NOMO-1 (cell line): ENCODE results near the gene VGLL3.
"Not testable (repeated sequence)": the region's sequence is repeated elsewhere in the genome, so short reads cannot be mapped to it uniquely, and the experiment has no call there.

Experiments
- DNase-seq, 2 experiments: peaks; one replicate each; lab custom pipeline; 2025; ENCODE audit not compliant: unreplicated experiment in 2 of 2; lab: John Stamatoyannopoulos, UW

VGLL3 gene

DNA sequence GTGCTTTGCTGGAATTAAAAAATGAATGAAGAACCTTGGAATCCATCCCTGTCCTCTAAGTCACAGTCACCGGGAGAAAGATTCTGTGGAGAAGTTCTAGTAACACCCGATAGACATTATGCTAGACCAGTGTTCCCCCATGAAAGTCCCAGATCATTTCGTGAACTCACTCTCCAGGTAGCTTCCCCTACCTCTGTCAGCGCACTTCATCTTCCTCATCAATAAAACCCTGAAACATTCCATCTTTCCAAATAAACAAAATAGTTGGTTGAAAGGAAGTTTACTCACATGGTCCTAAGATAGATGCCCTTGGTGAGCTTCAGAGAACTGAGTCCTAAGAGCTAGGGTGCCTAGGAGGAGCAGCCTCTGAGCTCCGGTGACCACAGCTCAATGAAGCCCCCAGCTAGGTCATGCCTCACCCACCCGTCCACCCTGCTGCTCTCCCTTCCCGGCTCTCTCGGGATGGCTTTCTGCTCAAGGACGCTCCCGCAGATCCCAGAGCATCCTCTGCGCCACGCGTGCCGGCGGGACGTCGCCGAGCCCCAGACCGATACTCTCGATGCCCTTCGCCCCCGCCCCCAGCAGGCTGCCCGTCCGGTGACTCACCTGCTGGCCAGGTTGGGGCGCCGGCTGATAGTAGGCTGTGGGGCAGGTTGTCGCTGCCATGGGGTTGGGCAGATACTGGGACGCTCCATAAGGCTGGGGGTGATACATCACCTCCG, 776 bp downstream of the VGLL3 start:
- DNase-seq: no peak

DNA sequence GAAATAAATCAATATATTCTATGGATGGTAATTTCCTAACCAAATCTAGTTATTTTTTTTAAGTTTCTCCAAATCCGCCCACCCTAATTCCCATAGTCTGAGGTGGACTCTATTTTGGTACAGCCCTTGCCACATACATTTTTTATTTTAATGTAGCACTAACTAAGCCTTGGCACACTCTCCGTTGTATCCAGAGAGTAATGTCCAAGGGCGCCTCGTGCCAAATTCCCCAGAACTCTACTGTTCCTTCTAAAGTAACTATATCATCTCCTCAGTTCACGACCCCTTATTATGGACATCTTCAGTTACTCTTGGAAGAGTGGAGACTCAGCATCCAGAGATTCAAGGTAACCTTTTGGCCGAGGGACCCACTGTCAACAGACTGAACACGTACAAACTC, 1.3 kb downstream of the VGLL3 start:
- no peak for DNase-seq

DNA sequence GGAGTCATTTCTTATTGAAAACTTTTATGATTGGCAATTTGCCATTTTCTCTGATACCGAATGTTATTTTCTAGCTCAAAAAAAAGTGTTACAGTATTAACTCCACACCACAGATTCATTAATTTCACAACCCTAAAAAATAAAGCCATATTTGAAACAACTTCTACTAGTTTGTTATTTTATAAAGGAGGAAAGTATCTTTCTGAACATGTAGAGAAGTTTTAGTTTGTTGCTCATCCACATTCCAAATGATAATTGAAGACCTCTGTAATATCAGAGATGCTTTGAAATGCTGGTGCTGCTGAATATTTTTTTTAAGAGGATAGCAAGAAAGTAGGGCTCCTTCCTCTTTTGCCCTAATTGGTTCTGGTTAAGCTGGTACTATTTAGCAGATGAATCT, 1.9 kb downstream of the VGLL3 start:
- DNase-seq: no peak

GRCh38 chr3:86988235-86988634, 2.7 kb downstream of the VGLL3 start:
- DNase-seq: no peak

GRCh38 chr3:86987421-86987715, 3.6 kb downstream of the VGLL3 start:
- no peak for DNase-seq

- DNase-seq: no peak
Measured at GRCh38 chr3:86986671-86987420, 4.1 kb downstream of the VGLL3 start.

- DNase-seq: no peak
Measured at GRCh38 chr3:86985181-86985826, 5.6 kb downstream of the VGLL3 start.

- no peak for DNase-seq
Measured at GRCh38 chr3:86984271-86984670, 6.7 kb downstream of the VGLL3 start.

DNA sequence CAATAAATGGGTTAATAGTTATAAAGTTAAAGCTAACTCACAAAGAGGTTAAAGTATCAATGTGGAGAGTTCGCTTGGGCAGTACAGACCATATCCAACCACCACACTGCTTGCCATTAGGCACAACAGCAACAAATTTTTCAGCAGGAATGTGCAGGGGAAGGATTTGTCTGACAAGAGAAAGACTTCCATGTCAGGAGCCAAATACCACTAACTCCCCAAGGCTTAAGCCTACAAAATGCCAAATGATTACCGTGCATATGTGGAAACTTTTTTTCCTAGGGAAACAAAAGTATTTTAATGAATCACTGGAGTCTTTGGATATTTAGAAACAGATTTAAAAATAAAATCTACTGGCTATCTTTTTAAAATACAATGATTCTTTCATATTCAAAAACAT, 8.1 kb downstream of the VGLL3 start:
- no peak for DNase-seq

GRCh38 chr3:86978111-86978551, 12.8 kb downstream of the VGLL3 start:
- DNase-seq: no peak

- no peak for DNase-seq
Measured at GRCh38 chr3:86976219-86976618, 14.7 kb downstream of the VGLL3 start.

- DNase-seq: not testable (repeated sequence)
Measured at GRCh38 chr3:86974177-86974576, 16.8 kb downstream of the VGLL3 start.

DNA sequence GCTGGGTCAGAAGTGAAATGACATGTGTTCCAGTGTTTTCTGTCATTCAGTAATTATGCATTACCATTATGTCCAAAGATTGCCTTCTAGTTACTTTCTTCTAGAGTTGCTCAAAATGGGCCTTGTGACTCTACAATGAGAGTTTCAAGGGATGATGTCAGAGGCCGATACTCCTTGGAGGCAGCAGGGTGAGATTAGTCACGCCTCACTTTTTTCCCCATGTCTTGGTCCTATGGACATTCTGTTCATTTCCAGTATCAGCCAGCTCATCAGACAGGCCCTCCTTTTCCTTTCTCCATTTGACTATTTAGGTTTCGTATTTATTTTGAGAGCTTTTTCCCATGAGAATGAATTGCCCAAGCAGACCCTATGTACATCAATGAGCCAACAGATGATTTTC, 17.5 kb downstream of the VGLL3 start:
- DNase-seq: no peak

- DNase-seq: peak; percentile 4 to 17
Measured at GRCh38 chr3:86969500-86970189, 21.3 kb downstream of the VGLL3 start.

- no peak for DNase-seq
Measured at GRCh38 chr3:86968244-86968932, 22.6 kb downstream of the VGLL3 start.

DNA sequence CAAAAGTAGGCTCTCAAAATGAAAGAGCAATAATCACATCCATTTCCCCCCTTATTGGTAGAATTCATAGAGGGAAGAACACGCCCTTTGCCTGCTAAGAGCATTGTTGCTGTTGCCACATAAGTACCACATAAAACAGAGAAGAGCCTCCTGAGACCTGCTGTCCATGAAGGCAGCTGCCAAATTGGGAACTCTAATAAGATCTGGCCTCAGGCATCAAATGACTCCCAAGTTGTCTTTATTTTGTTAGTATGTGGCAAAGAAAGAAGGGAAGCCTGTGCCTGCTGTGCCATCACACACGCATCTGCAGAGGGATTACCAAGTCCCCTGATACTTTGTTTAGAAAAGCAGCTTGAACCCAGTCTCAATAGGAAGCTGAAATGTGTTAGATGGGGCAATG, 23.9 kb downstream of the VGLL3 start:
- DNase-seq: no peak

DNA sequence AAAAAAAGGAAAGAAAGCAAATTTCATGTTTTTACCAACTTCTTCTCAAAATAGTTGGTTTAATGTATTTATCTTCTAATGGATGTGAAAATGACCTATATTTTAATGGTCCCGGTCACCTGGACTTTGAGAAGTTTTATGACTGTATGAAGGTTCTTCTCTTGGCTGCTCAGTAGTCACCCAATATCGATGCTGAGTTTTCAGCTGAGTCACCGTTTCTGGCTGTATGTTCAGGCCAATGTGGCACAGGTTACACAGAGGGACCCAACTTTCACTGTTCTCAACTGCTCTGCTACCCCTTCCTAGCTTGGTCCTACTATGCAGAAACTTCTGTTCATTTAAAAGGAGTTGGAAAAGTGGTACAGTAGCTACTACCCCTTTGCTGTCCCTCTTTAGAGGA, 25.8 kb downstream of the VGLL3 start:
- DNase-seq: no peak

DNA sequence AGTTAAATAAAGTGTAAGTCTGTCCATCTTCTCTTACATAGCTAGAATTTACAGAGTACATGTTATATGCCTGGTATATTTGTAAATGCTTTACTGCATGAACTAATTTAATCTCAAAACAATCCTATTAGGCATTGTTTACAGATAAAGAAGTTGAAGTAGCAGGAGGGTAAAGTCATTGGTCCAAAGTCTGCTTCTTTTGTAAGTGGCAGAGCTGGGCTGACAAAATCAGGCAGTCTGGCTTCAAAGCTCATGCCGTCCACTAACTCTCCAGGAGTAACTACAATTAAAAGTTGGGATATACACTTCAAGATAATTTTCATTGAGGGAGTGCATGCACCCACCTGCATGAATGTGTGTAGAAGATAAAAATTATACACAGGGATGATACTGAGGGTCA, 27.3 kb downstream of the VGLL3 start:
- no peak for DNase-seq

DNA sequence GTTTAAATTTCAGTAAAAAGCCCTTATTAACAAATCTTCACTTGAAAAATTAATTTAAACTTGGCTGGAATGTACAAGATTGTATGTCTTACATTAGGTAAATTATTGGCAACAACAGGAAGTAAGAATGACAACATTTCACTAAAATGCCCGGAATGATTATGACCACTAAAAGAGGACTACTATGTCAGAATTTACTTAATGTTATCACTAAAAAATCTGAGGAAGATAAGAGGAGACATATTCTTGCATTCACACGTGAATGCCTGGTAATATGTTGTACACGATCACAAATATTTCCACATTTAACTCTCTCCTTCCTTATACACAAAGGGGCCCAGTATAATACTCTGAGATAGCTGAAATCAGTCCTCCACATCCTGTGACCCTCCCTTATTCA, 29.7 kb downstream of the VGLL3 start:
- no peak for DNase-seq

DNA sequence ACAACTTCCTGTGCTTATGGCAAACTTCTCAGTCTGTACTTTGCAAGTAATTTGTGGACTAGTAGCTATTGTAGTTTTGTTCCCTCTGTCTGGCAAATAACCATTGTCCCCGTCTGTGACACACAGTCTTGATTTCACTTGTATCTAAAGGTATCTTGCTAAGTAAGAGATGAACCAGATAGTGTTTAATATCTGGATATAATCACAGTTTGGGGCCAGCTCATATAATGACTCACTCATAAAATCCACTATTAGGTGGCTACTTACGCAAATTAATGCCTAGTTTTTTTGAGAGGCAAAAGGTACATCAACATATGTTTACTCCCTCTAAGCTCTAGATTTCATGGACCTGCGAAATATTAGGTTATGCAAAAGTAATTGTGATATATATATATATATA, 30.4 kb downstream of the VGLL3 start:
- no peak for DNase-seq

GRCh38 chr3:86958534-86958933, 32.4 kb downstream of the VGLL3 start:
- no peak for DNase-seq
